Peyer's patch (tissue), 4 donors: ENCODE measurements around the gene EDA2R.

Experiments
- POLR2A ChIP-seq, 2 donors: fragments of 450-650 bp; IDR thresholded peaks; one replicate each; pipeline ENCODE4 v1.5.1; 2017; ENCODE audit warnings: antibody characterized with exemption in 2 of 2, mild to moderate bottlenecking in 2 of 2, moderate library complexity in 2 of 2
- TF ChIP-seq, protein P1 (sequence below), 6 experiments: fragments of 450-650 bp in 4 of 6; fragments of 200-600 bp in 2 of 6; sonication (generic) in 1 of 6; IDR thresholded peaks; one replicate each; pipeline ENCODE4 v1.5.1; 2017 to 2019; ENCODE audit warnings: antibody characterized with exemption in 6 of 6, mild to moderate bottlenecking in 3 of 6, moderate library complexity in 1 of 6

GRCh38 chrX:66633541-66633940 lies 5.3 kb downstream of the EDA2R start:
- TF ChIP-seq, protein P1, sequence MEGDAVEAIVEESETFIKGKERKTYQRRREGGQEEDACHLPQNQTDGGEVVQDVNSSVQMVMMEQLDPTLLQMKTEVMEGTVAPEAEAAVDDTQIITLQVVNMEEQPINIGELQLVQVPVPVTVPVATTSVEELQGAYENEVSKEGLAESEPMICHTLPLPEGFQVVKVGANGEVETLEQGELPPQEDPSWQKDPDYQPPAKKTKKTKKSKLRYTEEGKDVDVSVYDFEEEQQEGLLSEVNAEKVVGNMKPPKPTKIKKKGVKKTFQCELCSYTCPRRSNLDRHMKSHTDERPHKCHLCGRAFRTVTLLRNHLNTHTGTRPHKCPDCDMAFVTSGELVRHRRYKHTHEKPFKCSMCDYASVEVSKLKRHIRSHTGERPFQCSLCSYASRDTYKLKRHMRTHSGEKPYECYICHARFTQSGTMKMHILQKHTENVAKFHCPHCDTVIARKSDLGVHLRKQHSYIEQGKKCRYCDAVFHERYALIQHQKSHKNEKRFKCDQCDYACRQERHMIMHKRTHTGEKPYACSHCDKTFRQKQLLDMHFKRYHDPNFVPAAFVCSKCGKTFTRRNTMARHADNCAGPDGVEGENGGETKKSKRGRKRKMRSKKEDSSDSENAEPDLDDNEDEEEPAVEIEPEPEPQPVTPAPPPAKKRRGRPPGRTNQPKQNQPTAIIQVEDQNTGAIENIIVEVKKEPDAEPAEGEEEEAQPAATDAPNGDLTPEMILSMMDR (IDR thresholded peaks at IDR 0.05): no peak
- no peak for TF ChIP-seq POLR2A (IDR thresholded peaks at IDR 0.05)
